Neural progenitor cell (in vitro differentiated cells): ENCODE data around the gene HDAC8. TPM values are rescaled to one million over a fixed set of nuclear protein-coding genes. Genes with fewer than 3 reads are reported as not detected.

Experiments used
- DNase-seq: peaks from one replicate; pipeline ENCODE4 v3.0.0-alpha.2; 2016; ENCODE audit warnings: low spot score
- H2AFZ ChIP-seq: fragments of 200-600 bp; sonication (generic); replicated peaks from 2 replicates; pipeline ENCODE4 v1.6.1; 2016; ENCODE audit warnings: antibody characterized with exemption
- H3F3A ChIP-seq: fragments of 200-600 bp; sonication (generic); 2 replicates; pipeline ENCODE4 v1.6.1; 2016; ENCODE audit warnings: antibody characterized with exemption, low read depth
- H3K27ac ChIP-seq: fragments of 200-600 bp; sonication (generic); 2 replicates; pipeline ENCODE4 v1.5.1; 2016; ENCODE audit warnings: mild to moderate bottlenecking
- H3K27me3 ChIP-seq: fragments of 200-600 bp; sonication (generic); 2 replicates; pipeline ENCODE4 v1.6.1; 2016; ENCODE audit warnings: mild to moderate bottlenecking, moderate library complexity
- H3K36me3 ChIP-seq: fragments of 200-600 bp; sonication (generic); 2 replicates; pipeline ENCODE4 v1.5.1; 2016
- H3K4me1 ChIP-seq: fragments of 200-600 bp; sonication (generic); 2 replicates; pipeline ENCODE4 v1.6.1; 2016; ENCODE audit warnings: mixed run types
- H3K4me2 ChIP-seq: fragments of 200-600 bp; sonication (generic); 2 replicates; pipeline ENCODE4 v1.6.1; 2016
- H3K4me3 ChIP-seq: fragments of 200-600 bp; sonication (generic); 2 replicates; pipeline ENCODE4 v1.5.1; 2016
- H3K79me2 ChIP-seq: fragments of 200-600 bp; sonication (generic); 2 replicates; pipeline ENCODE4 v1.6.1; 2016; ENCODE audit warnings: low read depth
- H3K9ac ChIP-seq: fragments of 200-600 bp; sonication (generic); 2 replicates; pipeline ENCODE4 v1.6.1; 2016
- H3K9me3 ChIP-seq: fragments of 200-600 bp; sonication (generic); 2 replicates; pipeline ENCODE4 v1.5.1; 2016; ENCODE audit warnings: low read depth
- H4K20me1 ChIP-seq: fragments of 200-600 bp; sonication (generic); 2 replicates; pipeline ENCODE4 v1.6.1; 2016; ENCODE audit warnings: low read depth
- H3K27ac Mint-ChIP-seq: 3 replicates; pipeline ENCODE4 v1.8.0; 2021; ENCODE audit warnings: mixed read lengths
- H3K27me3 Mint-ChIP-seq: 2 replicates; pipeline ENCODE4 v1.8.0; 2022; ENCODE audit warnings: low read depth, mild to moderate bottlenecking, inconsistent platforms, moderate library complexity, mixed read lengths; ENCODE audit not compliant: insufficient read depth
- H3K36me3 Mint-ChIP-seq: 3 replicates; pipeline ENCODE4 v1.8.0; 2021; ENCODE audit warnings: mixed read lengths
- H3K4me1 Mint-ChIP-seq: 3 replicates; pipeline ENCODE4 v1.8.0; 2021; ENCODE audit warnings: mixed read lengths
- H3K4me3 Mint-ChIP-seq: 3 replicates; pipeline ENCODE4 v1.8.0; 2021; ENCODE audit warnings: mild to moderate bottlenecking, moderate library complexity, mixed read lengths
- H3K9me3 Mint-ChIP-seq: 3 replicates; pipeline ENCODE4 v1.8.0; 2020; ENCODE audit warnings: mixed read lengths
- CTCF ChIP-seq: fragments of 200-600 bp; sonication (generic); IDR thresholded peaks from 2 replicates; pipeline ENCODE4 v1.5.1; 2017; ENCODE audit warnings: antibody characterized with exemption, mild to moderate bottlenecking
- EZH2 ChIP-seq: fragments of 200-600 bp; sonication (generic); IDR thresholded peaks from 2 replicates; pipeline ENCODE4 v1.6.1; 2017; ENCODE audit warnings: antibody characterized with exemption, mild to moderate bottlenecking, moderate library complexity
- EZH2phosphoT487 ChIP-seq: fragments of 200-600 bp; sonication (generic); IDR thresholded peaks from 2 replicates; pipeline ENCODE4 v1.6.1; 2017; ENCODE audit warnings: antibody characterized with exemption
- total RNA-seq: library from RNA; depleted of rRNA; stranded (reverse); fragments of >200 nt; gene quantifications from 2 replicates; pipeline ENCODE4 v1.2.3, GENCODE V29; 2015; ENCODE audit warnings: low replicate concordance

HDAC8 gene
- total RNA-seq, 1 donor from 2014 or later: 37.8 TPM

DNA sequence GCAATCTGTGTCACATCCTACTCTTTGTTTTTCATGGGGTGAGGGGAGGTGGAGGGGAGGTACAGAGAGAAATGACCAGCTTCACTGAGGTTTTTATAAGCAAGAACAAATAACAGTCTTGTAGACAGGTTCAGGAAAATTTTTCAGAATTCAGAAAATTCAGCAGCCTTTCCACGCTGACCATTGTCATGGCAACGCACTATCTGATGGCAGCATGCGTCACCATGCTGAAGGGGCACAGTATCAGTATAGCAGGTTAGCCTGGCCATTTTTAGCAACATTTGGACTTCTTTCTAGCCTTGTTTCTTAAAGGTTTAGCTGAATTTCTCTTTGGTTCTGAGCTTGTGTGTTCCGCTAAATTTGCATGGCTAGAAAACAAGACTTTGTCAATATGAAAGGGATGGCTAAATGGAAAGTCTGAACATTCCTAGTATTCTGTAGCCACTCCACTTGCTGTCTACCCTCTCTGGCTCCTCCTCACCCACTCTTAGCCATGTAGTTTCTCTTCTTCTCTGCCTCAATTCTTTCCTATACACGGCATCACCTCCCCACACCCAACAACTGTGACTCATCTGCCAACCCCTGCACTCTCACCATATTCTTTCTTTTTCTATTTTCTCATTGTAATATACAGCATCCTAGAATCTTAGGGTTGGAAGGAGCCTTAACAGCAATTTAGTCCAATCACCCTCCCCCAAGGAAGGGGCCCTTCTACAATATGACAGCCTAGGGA lies 224.2 kb downstream of the HDAC8 start:
- Histone ChIP-seq H3K36me3 (no peaks in the 10 kb centered on the region), H3K4me3 (no peak overlapping the region), H3K4me2 (no peak overlapping the region), H4K20me1 (no peaks in the 10 kb centered on the region), H3K9ac (no peak overlapping the region), H3K27ac (no peak overlapping the region), H3K4me1 (no peaks in the 10 kb centered on the region), H2AFZ (no peak overlapping the region), H3K79me2 (no peaks in the 10 kb centered on the region), H3F3A (no peaks in the 10 kb centered on the region), H3K27me3 (no peaks in the 10 kb centered on the region), H3K9me3 (no peaks in the 10 kb centered on the region)
- TF ChIP-seq EZH2 (no peak), CTCF (no peak), EZH2phosphoT487 (no peak)
- Mint-ChIP-seq H3K9me3 (peaks cover 3% of the 10 kb centered on the region), H3K27me3 (peaks cover 3% of the 10 kb centered on the region), H3K27ac (no peak overlapping the region), H3K36me3 (no peaks in the 10 kb centered on the region), H3K4me1 (no peaks in the 10 kb centered on the region), H3K4me3 (no peak overlapping the region)
- DNase-seq: no peak

DNA sequence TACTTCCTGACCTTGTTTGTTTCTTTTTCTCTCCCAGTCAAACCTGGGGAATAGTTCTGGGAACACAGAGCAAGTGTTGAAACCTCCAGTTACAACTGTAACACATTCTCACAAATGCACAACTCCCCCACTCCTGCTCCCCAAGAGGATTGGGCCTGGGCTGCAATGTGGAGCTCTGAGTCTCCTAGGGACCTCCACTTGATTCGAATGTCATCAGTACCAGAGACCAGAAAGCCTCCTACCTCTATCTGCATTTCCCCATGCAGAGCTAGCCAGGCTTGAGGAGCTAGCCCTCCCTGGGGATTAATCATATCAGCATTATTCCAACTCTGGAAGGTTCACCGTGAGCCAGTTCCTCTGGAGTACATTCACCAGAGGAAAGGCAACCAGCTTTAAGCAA lies 225.3 kb downstream of the HDAC8 start:
- Mint-ChIP-seq H3K27ac (no peak overlapping the region), H3K36me3 (no peaks in the 10 kb centered on the region), H3K4me3 (no peak overlapping the region), H3K27me3 (peaks cover 3% of the 10 kb centered on the region), H3K9me3 (peaks cover 3% of the 10 kb centered on the region), H3K4me1 (no peaks in the 10 kb centered on the region)
- H3K36me3 ChIP-seq: no peaks in the 10 kb centered on the region
- no peaks in the 10 kb centered on the region for H3K4me1 ChIP-seq
- H3K4me2 ChIP-seq: no peak overlapping the region
- H3K27me3 ChIP-seq: no peaks in the 10 kb centered on the region
- no peaks in the 10 kb centered on the region for H4K20me1 ChIP-seq
- no peak overlapping the region for H2AFZ ChIP-seq
- TF ChIP-seq CTCF (no peak), EZH2 (no peak), EZH2phosphoT487 (no peak)
- H3F3A ChIP-seq: no peaks in the 10 kb centered on the region
- H3K9ac ChIP-seq: no peak overlapping the region
- no peak overlapping the region for H3K27ac ChIP-seq
- no peak overlapping the region for H3K4me3 ChIP-seq
- no peaks in the 10 kb centered on the region for H3K79me2 ChIP-seq
- H3K9me3 ChIP-seq: no peaks in the 10 kb centered on the region
- no peak for DNase-seq

DNA sequence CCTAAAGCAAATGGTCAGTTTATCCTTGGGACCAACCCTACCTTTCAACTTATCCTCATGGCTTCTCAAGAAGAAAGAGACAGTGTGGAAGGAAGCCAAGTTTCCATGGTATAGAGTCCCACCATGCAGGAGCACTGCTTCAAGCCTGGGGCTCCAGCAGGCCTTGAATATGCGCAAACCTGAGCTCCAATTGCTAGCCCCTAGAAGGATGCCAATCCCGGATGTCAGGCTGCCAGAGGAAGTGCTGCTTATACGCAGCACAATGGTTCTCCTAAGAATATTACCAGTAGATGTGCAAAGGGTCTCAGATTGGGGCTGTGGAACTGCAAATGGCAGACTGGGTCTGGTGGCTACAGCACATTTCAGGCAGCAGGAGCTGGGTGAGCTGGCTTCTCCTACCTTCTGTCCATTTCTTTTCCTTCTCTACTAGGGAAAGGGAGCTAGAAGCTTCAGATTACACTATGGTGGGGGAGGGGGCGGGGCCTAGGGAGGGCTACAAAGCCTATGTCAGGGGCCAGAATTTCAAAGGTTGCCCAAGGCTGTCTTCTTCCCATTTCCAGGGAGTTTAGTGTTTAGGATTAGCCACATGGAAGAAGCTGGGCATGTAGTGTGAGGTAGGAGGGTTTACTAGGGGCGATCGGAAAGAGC lies 226.2 kb downstream of the HDAC8 start:
- Histone ChIP-seq H2AFZ (no peak overlapping the region), H3K27ac (no peak overlapping the region)
- H3K9me3 Mint-ChIP-seq: peaks cover 3% of the 10 kb centered on the region

More for the DNA sequence above, 226.2 kb downstream of the HDAC8 start:
- Histone ChIP-seq H3F3A (no peaks in the 10 kb centered on the region), H3K27me3 (no peaks in the 10 kb centered on the region), H3K9me3 (no peaks in the 10 kb centered on the region), H3K36me3 (no peaks in the 10 kb centered on the region), H3K4me2 (no peak overlapping the region), H3K79me2 (no peaks in the 10 kb centered on the region), H3K4me1 (no peaks in the 10 kb centered on the region), H4K20me1 (no peaks in the 10 kb centered on the region), H3K4me3 (no peak overlapping the region), H3K9ac (no peak overlapping the region)
- Mint-ChIP-seq H3K4me1 (no peaks in the 10 kb centered on the region), H3K27me3 (peaks cover 3% of the 10 kb centered on the region), H3K36me3 (no peaks in the 10 kb centered on the region), H3K27ac (no peak overlapping the region), H3K4me3 (no peak overlapping the region)
- TF ChIP-seq EZH2 (no peak), EZH2phosphoT487 (no peak), CTCF (no peak)
- peak; percentile 34 for DNase-seq
